Breast epithelium (tissue), 3 donors: Measurements from ENCODE around the gene BDKRB1.

Source experiments
- POLR2A ChIP-seq: fragments of 450-650 bp; IDR thresholded peaks from one replicate; pipeline ENCODE4 v1.6.1; 2016; ENCODE audit warnings: antibody characterized with exemption, mild to moderate bottlenecking, moderate library complexity
- POLR2AphosphoS5 ChIP-seq, 3 donors: sonication (generic); formaldehyde crosslinking; IDR thresholded peaks; one replicate each; pipeline ENCODE4 v1.6.1; 2017; ENCODE audit warnings: antibody characterized with exemption in 3 of 3
- TF ChIP-seq, protein P1 (sequence below), 3 donors: fragments of 450-650 bp; IDR thresholded peaks; one replicate each; pipeline ENCODE4 v1.5.1; 2016 to 2017; ENCODE audit warnings: antibody characterized with exemption in 3 of 3, mild to moderate bottlenecking in 3 of 3, moderate library complexity in 3 of 3

- TF ChIP-seq POLR2A, result no peak
- TF ChIP-seq, protein P1, sequence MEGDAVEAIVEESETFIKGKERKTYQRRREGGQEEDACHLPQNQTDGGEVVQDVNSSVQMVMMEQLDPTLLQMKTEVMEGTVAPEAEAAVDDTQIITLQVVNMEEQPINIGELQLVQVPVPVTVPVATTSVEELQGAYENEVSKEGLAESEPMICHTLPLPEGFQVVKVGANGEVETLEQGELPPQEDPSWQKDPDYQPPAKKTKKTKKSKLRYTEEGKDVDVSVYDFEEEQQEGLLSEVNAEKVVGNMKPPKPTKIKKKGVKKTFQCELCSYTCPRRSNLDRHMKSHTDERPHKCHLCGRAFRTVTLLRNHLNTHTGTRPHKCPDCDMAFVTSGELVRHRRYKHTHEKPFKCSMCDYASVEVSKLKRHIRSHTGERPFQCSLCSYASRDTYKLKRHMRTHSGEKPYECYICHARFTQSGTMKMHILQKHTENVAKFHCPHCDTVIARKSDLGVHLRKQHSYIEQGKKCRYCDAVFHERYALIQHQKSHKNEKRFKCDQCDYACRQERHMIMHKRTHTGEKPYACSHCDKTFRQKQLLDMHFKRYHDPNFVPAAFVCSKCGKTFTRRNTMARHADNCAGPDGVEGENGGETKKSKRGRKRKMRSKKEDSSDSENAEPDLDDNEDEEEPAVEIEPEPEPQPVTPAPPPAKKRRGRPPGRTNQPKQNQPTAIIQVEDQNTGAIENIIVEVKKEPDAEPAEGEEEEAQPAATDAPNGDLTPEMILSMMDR (IDR thresholded peaks at IDR 0.05), result no peak
- TF ChIP-seq POLR2AphosphoS5 (IDR thresholded peaks at IDR 0.05), result no peak
These were observed 17.2 kb upstream of the BDKRB1 start for GRCh38 chr14:96238676-96239265.
